ENCODE measurements around the gene TNK2.

- TF ChIP-seq, protein P1, sequence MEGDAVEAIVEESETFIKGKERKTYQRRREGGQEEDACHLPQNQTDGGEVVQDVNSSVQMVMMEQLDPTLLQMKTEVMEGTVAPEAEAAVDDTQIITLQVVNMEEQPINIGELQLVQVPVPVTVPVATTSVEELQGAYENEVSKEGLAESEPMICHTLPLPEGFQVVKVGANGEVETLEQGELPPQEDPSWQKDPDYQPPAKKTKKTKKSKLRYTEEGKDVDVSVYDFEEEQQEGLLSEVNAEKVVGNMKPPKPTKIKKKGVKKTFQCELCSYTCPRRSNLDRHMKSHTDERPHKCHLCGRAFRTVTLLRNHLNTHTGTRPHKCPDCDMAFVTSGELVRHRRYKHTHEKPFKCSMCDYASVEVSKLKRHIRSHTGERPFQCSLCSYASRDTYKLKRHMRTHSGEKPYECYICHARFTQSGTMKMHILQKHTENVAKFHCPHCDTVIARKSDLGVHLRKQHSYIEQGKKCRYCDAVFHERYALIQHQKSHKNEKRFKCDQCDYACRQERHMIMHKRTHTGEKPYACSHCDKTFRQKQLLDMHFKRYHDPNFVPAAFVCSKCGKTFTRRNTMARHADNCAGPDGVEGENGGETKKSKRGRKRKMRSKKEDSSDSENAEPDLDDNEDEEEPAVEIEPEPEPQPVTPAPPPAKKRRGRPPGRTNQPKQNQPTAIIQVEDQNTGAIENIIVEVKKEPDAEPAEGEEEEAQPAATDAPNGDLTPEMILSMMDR (IDR thresholded peaks at IDR 0.05): peak; percentile 89 to 97 (median 95)
- TF ChIP-seq POLR2A (IDR thresholded peaks at IDR 0.05): peak in 1 of 2 donors; percentile 32
Measured at GRCh38 chr3:195914648-195915473, 6.5 kb upstream of the TNK2 start.
